GM19452 (cell line): ENCODE data around the gene DPP6.

ENCODE experiments used
- ATAC-seq: cut with Tn5 transposase; IDR thresholded peaks from one replicate; pipeline ENCODE4 v1.9.1; 2021; ENCODE audit not compliant: unreplicated experiment

The DPP6 gene

GRCh38 chr7:154583454-154583853 lies 531.3 kb downstream of the DPP6 start:
- no peak for ATAC-seq

- ATAC-seq, result no peak
Measured at GRCh38 chr7:154584352-154585252, 532.4 kb downstream of the DPP6 start.

GRCh38 chr7:154587792-154588191 lies 535.6 kb downstream of the DPP6 start:
- ATAC-seq, result no peak

- no peak for ATAC-seq
Measured at GRCh38 chr7:154591544-154591943, 539.3 kb downstream of the DPP6 start.

- no peak for ATAC-seq
Measured at GRCh38 chr7:154592388-154592787, 540.2 kb downstream of the DPP6 start.

GRCh38 chr7:154598396-154598795 lies 546.2 kb downstream of the DPP6 start:
- ATAC-seq, result no peak

- ATAC-seq, result no peak
Measured at GRCh38 chr7:154598864-154599263, 546.7 kb downstream of the DPP6 start.

- ATAC-seq, result no peak
Measured at GRCh38 chr7:154610903-154611302, 558.7 kb downstream of the DPP6 start.

- no peak for ATAC-seq
Measured at GRCh38 chr7:154613811-154614210, 561.6 kb downstream of the DPP6 start.

- no peak for ATAC-seq
Measured at GRCh38 chr7:154620141-154620755, 568.0 kb downstream of the DPP6 start.

GRCh38 chr7:154623399-154623798 lies 571.2 kb downstream of the DPP6 start:
- no peak for ATAC-seq

GRCh38 chr7:154627646-154628290 lies 575.6 kb downstream of the DPP6 start:
- ATAC-seq, result no peak

- no peak for ATAC-seq
Measured at GRCh38 chr7:154628556-154628955, 576.4 kb downstream of the DPP6 start.

GRCh38 chr7:154631162-154631561 lies 579.0 kb downstream of the DPP6 start:
- ATAC-seq, result no peak

GRCh38 chr7:154633641-154634040 lies 581.4 kb downstream of the DPP6 start:
- ATAC-seq, result no peak

- no peak for ATAC-seq
Measured at GRCh38 chr7:154638286-154638685, 586.1 kb downstream of the DPP6 start.

GRCh38 chr7:154640266-154640865 lies 588.2 kb downstream of the DPP6 start:
- ATAC-seq, result no peak

GRCh38 chr7:154640917-154641316 lies 588.7 kb downstream of the DPP6 start:
- ATAC-seq, result no peak

- ATAC-seq, result no peak
Measured at GRCh38 chr7:154644366-154644765, 592.2 kb downstream of the DPP6 start.

- no peak for ATAC-seq
Measured at GRCh38 chr7:154646126-154647013, 594.2 kb downstream of the DPP6 start.
